ENCODE data around the gene GALNTL6.

GALNTL6 gene

GRCh38 chr4:171932238-171932637 lies 119.0 kb downstream of the GALNTL6 start:
- Histone ChIP-seq H3K27ac (ENCODE audit: low read depth, low read length, severe bottlenecking) (no peak overlapping the region), H3K36me3 (ENCODE audit: control insufficient read depth, insufficient read depth, low read length) (no peaks in the 10 kb centered on the region), H3K4me1 (ENCODE audit: control insufficient read depth, insufficient read depth, low read length, poor library complexity, severe bottlenecking) (no peaks in the 10 kb centered on the region), H3K4me3 (ENCODE audit: extremely low read depth, insufficient read depth, low read length, poor library complexity, severe bottlenecking) (no peak overlapping the region), H3K9me3 (ENCODE audit: control insufficient read depth, low read length) (no peaks in the 10 kb centered on the region)
- 91 to 95% methylated on average over 5 of the region's 6 CpGs for WGBS, 2 experiments (ENCODE audit: insufficient coverage in 2 of 2)

GRCh38 chr4:171940656-171941055 lies 127.5 kb downstream of the GALNTL6 start:
- no peak overlapping the region for H3K4me3 ChIP-seq (ENCODE audit: extremely low read depth, insufficient read depth, low read length, poor library complexity, severe bottlenecking)
- 100% methylated on average over 2 of the region's 6 CpGs; no CpG with 5 or more reads in 1 of the 2 experiments for WGBS, 2 experiments (ENCODE audit: insufficient coverage in 2 of 2)
- H3K9me3 ChIP-seq (ENCODE audit: control insufficient read depth, low read length), result no peaks in the 10 kb centered on the region
- no peak overlapping the region for H3K27ac ChIP-seq (ENCODE audit: low read depth, low read length, severe bottlenecking)
- no peaks in the 10 kb centered on the region for H3K36me3 ChIP-seq (ENCODE audit: control insufficient read depth, insufficient read depth, low read length)
- no peaks in the 10 kb centered on the region for H3K4me1 ChIP-seq (ENCODE audit: control insufficient read depth, insufficient read depth, low read length, poor library complexity, severe bottlenecking)

GRCh38 chr4:171947400-171947799 lies 134.2 kb downstream of the GALNTL6 start:
- no peaks in the 10 kb centered on the region for H3K4me1 ChIP-seq (ENCODE audit: control insufficient read depth, insufficient read depth, low read length, poor library complexity, severe bottlenecking)
- no peak overlapping the region for H3K4me3 ChIP-seq (ENCODE audit: extremely low read depth, insufficient read depth, low read length, poor library complexity, severe bottlenecking)
- H3K36me3 ChIP-seq (ENCODE audit: control insufficient read depth, insufficient read depth, low read length), result no peaks in the 10 kb centered on the region
- no peak overlapping the region for H3K27ac ChIP-seq (ENCODE audit: low read depth, low read length, severe bottlenecking)
- no peaks in the 10 kb centered on the region for H3K9me3 ChIP-seq (ENCODE audit: control insufficient read depth, low read length)

GRCh38 chr4:171948038-171948437 lies 134.8 kb downstream of the GALNTL6 start:
- Histone ChIP-seq H3K4me1 (ENCODE audit: control insufficient read depth, insufficient read depth, low read length, poor library complexity, severe bottlenecking) (no peaks in the 10 kb centered on the region), H3K36me3 (ENCODE audit: control insufficient read depth, insufficient read depth, low read length) (no peaks in the 10 kb centered on the region), H3K9me3 (ENCODE audit: control insufficient read depth, low read length) (no peaks in the 10 kb centered on the region), H3K4me3 (ENCODE audit: extremely low read depth, insufficient read depth, low read length, poor library complexity, severe bottlenecking) (no peak overlapping the region), H3K27ac (ENCODE audit: low read depth, low read length, severe bottlenecking) (no peak overlapping the region)
- WGBS, 2 experiments (ENCODE audit: insufficient coverage in 2 of 2), result 90 to 100% methylated on average over 1 to 2 of the region's 2 CpGs

GRCh38 chr4:171954650-171955049 lies 141.4 kb downstream of the GALNTL6 start:
- no peaks in the 10 kb centered on the region for H3K4me1 ChIP-seq (ENCODE audit: control insufficient read depth, insufficient read depth, low read length, poor library complexity, severe bottlenecking)
- H3K9me3 ChIP-seq (ENCODE audit: control insufficient read depth, low read length), result no peaks in the 10 kb centered on the region
- H3K4me3 ChIP-seq (ENCODE audit: extremely low read depth, insufficient read depth, low read length, poor library complexity, severe bottlenecking), result no peak overlapping the region
- WGBS, 2 experiments (ENCODE audit: insufficient coverage in 2 of 2), result no CpG with 5 or more reads among the region's 1 CpG
- no peak overlapping the region for H3K27ac ChIP-seq (ENCODE audit: low read depth, low read length, severe bottlenecking)
- H3K36me3 ChIP-seq (ENCODE audit: control insufficient read depth, insufficient read depth, low read length), result no peaks in the 10 kb centered on the region

- WGBS, 2 experiments (ENCODE audit: insufficient coverage in 2 of 2), result 70 to 86% methylated on average over 3 to 4 of the region's 4 CpGs
- Histone ChIP-seq H3K36me3 (ENCODE audit: control insufficient read depth, insufficient read depth, low read length) (no peaks in the 10 kb centered on the region), H3K4me1 (ENCODE audit: control insufficient read depth, insufficient read depth, low read length, poor library complexity, severe bottlenecking) (no peaks in the 10 kb centered on the region), H3K4me3 (ENCODE audit: extremely low read depth, insufficient read depth, low read length, poor library complexity, severe bottlenecking) (no peak overlapping the region), H3K27ac (ENCODE audit: low read depth, low read length, severe bottlenecking) (no peak overlapping the region), H3K9me3 (ENCODE audit: control insufficient read depth, low read length) (no peaks in the 10 kb centered on the region)
Measured at GRCh38 chr4:171956678-171957077, 143.5 kb downstream of the GALNTL6 start.

- H3K36me3 ChIP-seq (ENCODE audit: control insufficient read depth, insufficient read depth, low read length), result no peaks in the 10 kb centered on the region
- no peak overlapping the region for H3K27ac ChIP-seq (ENCODE audit: low read depth, low read length, severe bottlenecking)
- no peaks in the 10 kb centered on the region for H3K9me3 ChIP-seq (ENCODE audit: control insufficient read depth, low read length)
- peaks cover 14% of the 10 kb centered on the region for H3K4me1 ChIP-seq (ENCODE audit: control insufficient read depth, insufficient read depth, low read length, poor library complexity, severe bottlenecking)
- H3K4me3 ChIP-seq (ENCODE audit: extremely low read depth, insufficient read depth, low read length, poor library complexity, severe bottlenecking), result no peak overlapping the region
- WGBS, 2 experiments (ENCODE audit: insufficient coverage in 2 of 2), result 83 to 85% methylated on average over 4 of the region's 5 CpGs
Measured at GRCh38 chr4:171962110-171962509, 148.9 kb downstream of the GALNTL6 start.

- H3K9me3 ChIP-seq (ENCODE audit: control insufficient read depth, low read length), result no peaks in the 10 kb centered on the region
- no peaks in the 10 kb centered on the region for H3K36me3 ChIP-seq (ENCODE audit: control insufficient read depth, insufficient read depth, low read length)
- peak overlapping the region; percentile 33 for H3K27ac ChIP-seq (ENCODE audit: low read depth, low read length, severe bottlenecking)
- WGBS, 2 experiments (ENCODE audit: insufficient coverage in 2 of 2), result 100% methylated on average over 2 of the region's 2 CpGs
- peaks cover 14% of the 10 kb centered on the region for H3K4me1 ChIP-seq (ENCODE audit: control insufficient read depth, insufficient read depth, low read length, poor library complexity, severe bottlenecking)
- no peak overlapping the region for H3K4me3 ChIP-seq (ENCODE audit: extremely low read depth, insufficient read depth, low read length, poor library complexity, severe bottlenecking)
Measured at GRCh38 chr4:171966356-171966755, 153.2 kb downstream of the GALNTL6 start.

GRCh38 chr4:171978216-171978615 lies 165.0 kb downstream of the GALNTL6 start:
- no peaks in the 10 kb centered on the region for H3K9me3 ChIP-seq (ENCODE audit: control insufficient read depth, low read length)
- no peak overlapping the region for H3K27ac ChIP-seq (ENCODE audit: low read depth, low read length, severe bottlenecking)
- H3K4me1 ChIP-seq (ENCODE audit: control insufficient read depth, insufficient read depth, low read length, poor library complexity, severe bottlenecking), result no peaks in the 10 kb centered on the region
- H3K4me3 ChIP-seq (ENCODE audit: extremely low read depth, insufficient read depth, low read length, poor library complexity, severe bottlenecking), result no peak overlapping the region
- no peaks in the 10 kb centered on the region for H3K36me3 ChIP-seq (ENCODE audit: control insufficient read depth, insufficient read depth, low read length)

- Histone ChIP-seq H3K4me1 (ENCODE audit: control insufficient read depth, insufficient read depth, low read length, poor library complexity, severe bottlenecking) (peaks cover 8% of the 10 kb centered on the region), H3K36me3 (ENCODE audit: control insufficient read depth, insufficient read depth, low read length) (no peaks in the 10 kb centered on the region), H3K27ac (ENCODE audit: low read depth, low read length, severe bottlenecking) (no peak overlapping the region), H3K9me3 (ENCODE audit: control insufficient read depth, low read length) (no peaks in the 10 kb centered on the region), H3K4me3 (ENCODE audit: extremely low read depth, insufficient read depth, low read length, poor library complexity, severe bottlenecking) (no peak overlapping the region)
- 67 to 75% methylated on average over 1 of the region's 2 CpGs for WGBS, 2 experiments (ENCODE audit: insufficient coverage in 2 of 2)
Measured at GRCh38 chr4:171979461-171979860, 166.3 kb downstream of the GALNTL6 start.

GRCh38 chr4:171981185-171981584 lies 168.0 kb downstream of the GALNTL6 start:
- H3K4me3 ChIP-seq (ENCODE audit: extremely low read depth, insufficient read depth, low read length, poor library complexity, severe bottlenecking), result no peak overlapping the region
- H3K9me3 ChIP-seq (ENCODE audit: control insufficient read depth, low read length), result no peaks in the 10 kb centered on the region
- H3K27ac ChIP-seq (ENCODE audit: low read depth, low read length, severe bottlenecking), result no peak overlapping the region
- peaks cover 17% of the 10 kb centered on the region for H3K4me1 ChIP-seq (ENCODE audit: control insufficient read depth, insufficient read depth, low read length, poor library complexity, severe bottlenecking)
- no peaks in the 10 kb centered on the region for H3K36me3 ChIP-seq (ENCODE audit: control insufficient read depth, insufficient read depth, low read length)
